ENCODE data around the gene OTX1.

OTX1 gene

GRCh38 chr2:63051795-63052333 is 1.2 kb downstream of the OTX1 start:
- DNase-seq (ENCODE audit: low read depth): no peak
- peak overlapping the region; percentile 97 for H3K4me3 ChIP-seq (ENCODE audit: low read depth, low read length)
- TF ChIP-seq MAX (IDR thresholded peaks at IDR 0.05; ENCODE audit: low read depth, low read length) (no peak), POLR2A (IDR thresholded peaks at IDR 0.05; ENCODE audit: extremely low read depth, insufficient read length) (no peak), MYC (IDR thresholded peaks at IDR 0.05; ENCODE audit: low read depth, low read length) (no peak), CTCF (IDR thresholded peaks at IDR 0.05; ENCODE audit: low read depth, low read length) (no peak)

- TF ChIP-seq CTCF (IDR thresholded peaks at IDR 0.05; ENCODE audit: low read depth, low read length): no peak
- no peak for TF ChIP-seq MYC (IDR thresholded peaks at IDR 0.05; ENCODE audit: low read depth, low read length)
- no peak for TF ChIP-seq POLR2A (IDR thresholded peaks at IDR 0.05; ENCODE audit: extremely low read depth, insufficient read length)
- no peak for TF ChIP-seq MAX (IDR thresholded peaks at IDR 0.05; ENCODE audit: low read depth, low read length)
- H3K4me3 ChIP-seq (ENCODE audit: low read depth, low read length): no peak overlapping the region
- no peak for DNase-seq (ENCODE audit: low read depth)
These were observed 1.9 kb downstream of the OTX1 start for GRCh38 chr2:63052411-63053080.

GRCh38 chr2:63053081-63053888 is 2.7 kb downstream of the OTX1 start:
- no peak for TF ChIP-seq MAX (IDR thresholded peaks at IDR 0.05; ENCODE audit: low read depth, low read length)
- TF ChIP-seq POLR2A (IDR thresholded peaks at IDR 0.05; ENCODE audit: extremely low read depth, insufficient read length): no peak
- no peak overlapping the region for H3K4me3 ChIP-seq (ENCODE audit: low read depth, low read length)
- no peak for DNase-seq (ENCODE audit: low read depth)

GRCh38 chr2:63053889-63054602 is 3.4 kb downstream of the OTX1 start:
- no peak for DNase-seq (ENCODE audit: low read depth)
- H3K4me3 ChIP-seq (ENCODE audit: low read depth, low read length): no peak overlapping the region
- TF ChIP-seq POLR2A (IDR thresholded peaks at IDR 0.05; ENCODE audit: extremely low read depth, insufficient read length): no peak
- TF ChIP-seq MYC (IDR thresholded peaks at IDR 0.05; ENCODE audit: low read depth, low read length): no peak
- TF ChIP-seq MAX (IDR thresholded peaks at IDR 0.05; ENCODE audit: low read depth, low read length): no peak
- TF ChIP-seq CTCF (IDR thresholded peaks at IDR 0.05; ENCODE audit: low read depth, low read length): no peak

GRCh38 chr2:63054841-63055225 is 4.2 kb downstream of the OTX1 start:
- DNase-seq (ENCODE audit: low read depth): no peak
- TF ChIP-seq MAX (IDR thresholded peaks at IDR 0.05; ENCODE audit: low read depth, low read length) (no peak), CTCF (IDR thresholded peaks at IDR 0.05; ENCODE audit: low read depth, low read length) (no peak), POLR2A (IDR thresholded peaks at IDR 0.05; ENCODE audit: extremely low read depth, insufficient read length) (no peak), MYC (IDR thresholded peaks at IDR 0.05; ENCODE audit: low read depth, low read length) (no peak)
- H3K4me3 ChIP-seq (ENCODE audit: low read depth, low read length): no peak overlapping the region
